ENCODE data around the gene ATP2C2. TPM values are rescaled to one million over a fixed set of nuclear protein-coding genes. Genes with fewer than 3 reads are reported as not detected.

The ATP2C2 gene
- total RNA-seq, 1 experiment from 2014 or later = not detected

GRCh38 chr16:84366208-84366607, 2.1 kb upstream of the ATP2C2 start:
- no peak for DNase-seq (ENCODE audit: low spot score)

GRCh38 chr16:84367297-84367680, 1.0 kb upstream of the ATP2C2 start:
- DNase-seq (ENCODE audit: low spot score) = no peak

DNA sequence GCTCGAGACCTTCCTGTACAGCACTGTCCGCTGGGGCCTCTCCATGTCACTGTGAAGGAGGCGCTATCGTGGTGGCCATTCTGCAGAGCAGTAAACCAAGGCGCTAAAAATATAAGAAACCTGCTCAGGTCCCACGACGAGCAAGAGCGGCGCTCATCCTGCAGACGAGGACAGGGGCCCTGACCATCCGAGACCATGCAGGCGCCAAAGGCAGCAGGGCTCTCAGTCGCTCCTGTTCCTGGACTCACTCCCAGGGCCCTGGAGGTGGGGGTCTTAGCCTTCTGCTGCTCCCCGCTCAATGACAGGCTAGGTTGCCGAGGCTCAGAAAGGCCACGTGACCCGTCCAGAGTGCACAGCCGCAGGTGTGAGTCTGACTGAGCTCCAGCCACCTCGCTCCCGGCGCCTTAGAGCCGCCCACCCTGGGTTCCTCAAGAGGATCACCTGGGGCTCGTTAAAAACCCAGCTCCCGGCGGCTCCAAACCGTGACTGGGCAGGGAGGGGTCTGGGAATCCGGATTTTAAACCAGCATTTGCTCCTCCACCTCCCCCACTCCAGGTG, 509 bp upstream of the ATP2C2 start:
- no peak for DNase-seq (ENCODE audit: low spot score)

- no peak for DNase-seq (ENCODE audit: low spot score)
Observed at GRCh38 chr16:84369105-84369504, 767 bp downstream of the ATP2C2 start.

DNA sequence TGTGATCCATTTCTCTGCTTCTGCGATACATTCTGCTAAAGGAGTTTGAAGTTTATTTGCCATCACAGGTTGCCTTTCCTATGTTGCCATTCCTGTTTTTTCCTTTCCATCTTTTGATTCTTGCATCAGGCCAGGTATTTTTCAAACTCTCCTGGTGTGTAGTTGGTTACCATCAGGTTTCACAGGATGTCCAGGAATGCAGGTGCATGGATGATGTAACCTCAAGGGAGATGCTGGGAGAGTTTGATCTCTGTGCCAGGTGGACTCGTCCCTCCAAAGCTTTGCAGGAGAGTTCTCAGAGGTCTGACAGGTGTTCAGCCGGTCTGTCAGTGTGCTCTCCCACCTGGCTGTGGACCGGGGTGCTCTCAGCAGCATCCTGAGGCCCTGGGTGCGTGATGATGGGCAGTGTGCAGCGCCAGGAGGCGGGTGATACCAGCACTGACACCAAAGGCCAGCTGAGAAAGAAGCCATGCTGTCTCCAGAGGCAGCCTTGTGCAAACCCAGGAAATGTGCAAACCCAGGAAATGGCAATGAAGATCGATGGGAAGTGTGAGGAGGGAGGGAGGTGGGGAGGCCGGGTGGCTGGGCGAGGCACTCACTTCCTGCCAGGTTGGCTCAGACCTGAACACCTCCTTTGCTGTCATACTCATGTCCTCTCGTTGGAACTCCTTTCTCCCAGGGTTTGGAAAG, 1.7 kb downstream of the ATP2C2 start:
- no peak for DNase-seq (ENCODE audit: low spot score)

DNA sequence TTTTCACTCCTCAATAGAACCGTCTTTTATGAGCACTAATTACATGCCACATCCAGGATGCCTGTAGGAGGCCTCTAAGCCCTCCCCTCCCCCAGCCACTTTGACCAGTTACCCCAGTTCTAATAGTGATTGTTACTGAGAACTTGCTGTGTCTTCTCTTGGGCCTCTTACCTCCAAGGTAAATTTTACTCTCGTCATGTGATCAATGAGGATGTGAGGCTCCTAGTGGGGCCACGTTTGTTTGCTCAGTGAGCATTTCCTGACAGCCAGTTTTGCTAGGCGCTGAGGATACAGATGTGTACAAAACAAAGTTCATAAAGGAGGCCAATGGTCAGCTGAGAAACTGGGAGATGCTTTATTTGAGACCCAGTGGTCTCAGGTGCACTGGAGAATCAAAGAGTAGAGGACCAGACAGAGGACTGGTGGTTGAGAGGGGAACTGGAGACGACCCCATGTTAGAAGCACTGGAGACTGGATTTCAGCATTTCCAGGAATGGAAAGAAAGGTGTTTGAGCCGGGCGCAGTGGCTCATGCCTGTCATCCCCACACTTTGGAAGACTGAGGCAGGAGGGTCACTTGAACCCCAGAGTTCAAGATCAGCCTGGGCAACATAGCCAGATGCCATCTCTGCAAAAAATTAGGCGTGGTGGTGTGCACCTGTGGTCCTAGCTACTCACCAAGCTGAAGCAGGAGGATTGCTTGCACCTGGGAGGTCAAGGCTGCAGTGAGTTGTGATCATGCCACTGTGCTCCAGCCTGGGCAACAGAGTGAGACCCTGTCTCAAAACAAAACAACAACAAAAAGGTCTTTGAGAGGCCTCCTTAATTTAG, 2.6 kb downstream of the ATP2C2 start:
- no peak for DNase-seq (ENCODE audit: low spot score)

- no peak for DNase-seq (ENCODE audit: low spot score)
Observed at GRCh38 chr16:84371553-84371865, 3.2 kb downstream of the ATP2C2 start.

DNA sequence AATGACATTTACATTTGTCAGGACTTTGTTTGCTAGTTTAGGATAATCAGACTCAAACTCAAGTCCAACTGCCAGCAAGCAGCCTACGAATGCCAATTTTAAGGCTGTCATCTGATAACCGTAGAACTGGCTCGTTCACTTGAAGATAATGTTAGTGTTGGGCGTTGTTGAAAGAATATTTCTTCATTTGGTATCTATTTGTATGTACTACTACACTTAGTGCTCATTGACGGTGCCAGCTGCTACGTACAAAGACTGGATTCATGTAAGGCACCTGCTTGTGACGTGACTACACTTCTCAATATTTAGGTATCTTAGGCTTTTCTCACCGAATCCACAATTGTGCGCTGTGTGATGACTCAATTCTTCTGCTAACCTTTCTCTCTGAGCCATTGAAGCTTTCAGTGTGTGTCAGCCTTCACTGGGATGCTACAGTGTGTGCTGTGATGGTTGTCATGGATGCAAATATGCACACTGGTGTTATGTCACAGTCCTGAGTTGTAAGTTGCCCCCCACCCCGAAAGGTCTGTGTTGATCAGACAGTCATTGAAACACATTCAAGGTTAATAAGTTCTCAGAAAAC, 5.7 kb downstream of the ATP2C2 start:
- no peak for DNase-seq (ENCODE audit: low spot score)

- no peak for DNase-seq (ENCODE audit: low spot score)
Observed at GRCh38 chr16:84378099-84378498, 9.8 kb downstream of the ATP2C2 start.

- DNase-seq (ENCODE audit: low spot score) = no peak
Observed at GRCh38 chr16:84378567-84378966, 10.2 kb downstream of the ATP2C2 start.

DNA sequence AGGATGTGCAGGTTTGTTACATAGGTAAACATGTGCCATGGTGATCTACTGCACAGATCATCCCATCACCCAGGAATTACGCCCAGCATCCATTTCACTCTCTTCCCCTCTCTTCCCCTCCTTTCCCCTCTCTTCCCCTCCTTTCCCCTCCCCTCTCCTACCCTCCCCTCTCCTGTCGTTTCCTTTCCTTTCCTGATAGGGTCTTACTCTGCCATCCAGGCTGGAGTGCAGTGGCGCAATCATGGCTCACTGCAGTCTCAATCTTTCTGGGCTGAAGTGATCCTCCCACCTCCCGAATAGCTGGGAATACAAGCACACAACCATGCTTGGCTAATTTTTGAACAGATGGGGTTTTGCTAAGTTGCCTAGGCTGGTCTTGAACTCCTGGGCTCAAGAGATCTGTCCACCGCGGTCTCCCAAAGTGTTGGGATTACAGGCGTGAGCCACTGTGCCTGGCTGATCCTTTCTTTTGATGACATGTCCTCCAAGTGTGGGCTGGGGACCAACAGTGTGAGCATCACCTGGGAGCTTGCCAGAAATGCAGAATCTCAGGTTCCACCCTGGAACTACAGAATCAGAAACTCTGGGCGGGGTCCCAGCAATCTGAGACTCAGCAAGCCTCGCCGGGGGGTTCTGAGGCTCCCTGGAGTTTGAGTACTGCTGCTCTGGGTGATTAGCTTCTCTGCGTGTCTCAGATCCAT, 10.8 kb downstream of the ATP2C2 start:
- DNase-seq (ENCODE audit: low spot score) = no peak

DNA sequence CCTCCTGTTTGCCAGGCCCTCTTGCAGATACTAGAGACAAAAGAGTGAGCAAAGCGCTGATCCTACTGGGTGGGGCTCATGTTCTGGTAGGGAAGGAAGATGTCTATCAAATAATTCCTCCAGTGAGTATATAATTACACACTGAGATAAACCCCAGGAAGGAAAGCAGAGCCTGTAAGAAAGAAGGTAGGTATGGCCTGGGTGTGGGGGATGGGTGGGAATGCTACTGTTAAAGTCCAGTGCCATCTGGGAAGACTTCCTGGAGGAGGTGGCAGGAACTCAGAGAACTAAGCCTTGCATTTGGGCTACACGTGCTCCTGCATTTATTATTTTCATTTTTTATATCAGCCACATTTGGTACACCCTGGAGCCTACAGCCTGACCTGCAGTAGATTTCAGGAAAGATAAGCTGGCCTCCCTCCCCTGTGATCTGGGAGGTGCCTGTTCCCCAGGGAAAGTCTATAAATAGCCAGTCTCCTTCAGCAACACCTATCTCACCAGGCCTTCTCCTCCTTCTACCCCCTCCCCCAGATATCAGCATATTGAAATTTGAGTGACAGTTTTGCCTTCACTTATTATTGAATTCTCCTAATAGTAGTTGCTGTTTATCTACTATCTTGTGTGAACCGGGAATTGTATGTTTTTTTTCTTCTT, 11.5 kb downstream of the ATP2C2 start:
- no peak for DNase-seq (ENCODE audit: low spot score)

DNA sequence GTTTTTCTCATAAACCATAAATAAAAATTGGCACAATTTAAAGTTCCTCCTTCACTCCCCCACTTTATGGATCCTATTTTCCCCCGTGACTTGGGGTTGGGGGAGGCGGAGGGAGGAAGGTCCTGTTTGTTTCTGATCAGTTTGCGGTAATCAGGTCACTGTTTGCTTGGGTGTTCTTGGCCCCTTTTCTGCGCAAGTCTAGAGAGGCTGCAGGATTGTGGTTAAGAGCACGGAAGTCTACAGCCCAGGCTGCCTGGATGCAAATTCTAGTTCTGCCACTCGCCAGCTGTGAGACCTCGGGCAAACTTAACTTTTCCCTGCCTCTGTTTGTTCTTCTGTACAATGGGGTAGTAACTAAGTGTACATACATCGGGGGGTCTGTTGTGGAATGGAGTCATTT, 12.1 kb downstream of the ATP2C2 start:
- DNase-seq (ENCODE audit: low spot score) = no peak

GRCh38 chr16:84382396-84382795, 14.1 kb downstream of the ATP2C2 start:
- DNase-seq (ENCODE audit: low spot score) = no peak

- DNase-seq (ENCODE audit: low spot score) = no peak
Observed at GRCh38 chr16:84383106-84383505, 14.8 kb downstream of the ATP2C2 start.

- no peak for DNase-seq (ENCODE audit: low spot score)
Observed at GRCh38 chr16:84386047-84386446, 17.7 kb downstream of the ATP2C2 start.

GRCh38 chr16:84387021-84387420, 18.7 kb downstream of the ATP2C2 start:
- DNase-seq (ENCODE audit: low spot score) = no peak

GRCh38 chr16:84390131-84390785, 21.9 kb downstream of the ATP2C2 start:
- DNase-seq (ENCODE audit: low spot score) = peak; percentile 42

GRCh38 chr16:84391151-84392030, 23.1 kb downstream of the ATP2C2 start:
- no peak for DNase-seq (ENCODE audit: low spot score)

GRCh38 chr16:84392031-84392360, 23.7 kb downstream of the ATP2C2 start:
- no peak for DNase-seq (ENCODE audit: low spot score)
